ENCODE data around the gene PRDM16. TPM values are rescaled to one million over a fixed set of nuclear protein-coding genes. Genes with fewer than 3 reads are reported as not detected.

PRDM16 gene
- total and polyA plus RNA-seq, 2 of the 13 experiments (the other 11 are each of a cell fraction or from before 2014, with no cell fraction given) = 0.15 to 0.81 TPM

DNA sequence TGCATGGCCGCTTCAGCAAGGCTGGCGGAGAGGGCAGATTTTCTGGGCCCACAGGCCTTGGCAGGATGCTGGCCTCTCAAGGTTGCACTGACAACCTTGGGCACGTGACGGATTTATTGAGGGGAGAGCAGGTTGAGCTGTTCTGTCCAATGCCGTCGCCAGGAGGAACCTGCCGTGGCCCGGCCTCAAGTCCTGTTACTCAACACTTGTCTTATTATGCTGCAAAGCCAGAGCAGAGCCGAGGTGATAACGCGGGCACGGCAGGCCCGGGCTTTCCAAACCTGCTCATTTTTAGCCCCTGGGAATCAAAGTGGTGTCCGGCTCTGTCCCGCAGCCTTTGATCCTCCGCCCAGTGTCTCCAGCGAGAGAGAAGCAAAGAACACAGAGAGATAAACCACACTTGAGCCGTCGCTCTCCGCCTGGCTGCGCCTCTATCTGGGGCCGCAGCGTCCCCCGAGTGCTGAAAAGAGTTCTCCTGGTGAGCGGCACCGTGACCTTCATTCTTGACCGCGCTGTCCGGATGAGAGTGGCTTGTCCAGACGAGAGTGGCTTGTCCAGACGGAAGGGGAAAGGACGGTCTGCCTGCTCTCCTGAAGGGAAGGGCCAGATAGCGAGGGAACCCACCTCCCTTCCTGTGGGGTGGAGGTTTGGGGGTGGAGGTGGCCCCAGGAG, 223.2 kb downstream of the PRDM16 start (continued):
- TF ChIP-seq, protein P1, sequence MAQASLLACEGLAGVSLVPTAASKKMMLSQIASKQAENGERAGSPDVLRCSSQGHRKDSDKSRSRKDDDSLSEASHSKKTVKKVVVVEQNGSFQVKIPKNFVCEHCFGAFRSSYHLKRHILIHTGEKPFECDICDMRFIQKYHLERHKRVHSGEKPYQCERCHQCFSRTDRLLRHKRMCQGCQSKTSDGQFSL (CRISPR knock-in tag; IDR thresholded peaks at IDR 0.05) = no peak
- TF ChIP-seq, protein P2, sequence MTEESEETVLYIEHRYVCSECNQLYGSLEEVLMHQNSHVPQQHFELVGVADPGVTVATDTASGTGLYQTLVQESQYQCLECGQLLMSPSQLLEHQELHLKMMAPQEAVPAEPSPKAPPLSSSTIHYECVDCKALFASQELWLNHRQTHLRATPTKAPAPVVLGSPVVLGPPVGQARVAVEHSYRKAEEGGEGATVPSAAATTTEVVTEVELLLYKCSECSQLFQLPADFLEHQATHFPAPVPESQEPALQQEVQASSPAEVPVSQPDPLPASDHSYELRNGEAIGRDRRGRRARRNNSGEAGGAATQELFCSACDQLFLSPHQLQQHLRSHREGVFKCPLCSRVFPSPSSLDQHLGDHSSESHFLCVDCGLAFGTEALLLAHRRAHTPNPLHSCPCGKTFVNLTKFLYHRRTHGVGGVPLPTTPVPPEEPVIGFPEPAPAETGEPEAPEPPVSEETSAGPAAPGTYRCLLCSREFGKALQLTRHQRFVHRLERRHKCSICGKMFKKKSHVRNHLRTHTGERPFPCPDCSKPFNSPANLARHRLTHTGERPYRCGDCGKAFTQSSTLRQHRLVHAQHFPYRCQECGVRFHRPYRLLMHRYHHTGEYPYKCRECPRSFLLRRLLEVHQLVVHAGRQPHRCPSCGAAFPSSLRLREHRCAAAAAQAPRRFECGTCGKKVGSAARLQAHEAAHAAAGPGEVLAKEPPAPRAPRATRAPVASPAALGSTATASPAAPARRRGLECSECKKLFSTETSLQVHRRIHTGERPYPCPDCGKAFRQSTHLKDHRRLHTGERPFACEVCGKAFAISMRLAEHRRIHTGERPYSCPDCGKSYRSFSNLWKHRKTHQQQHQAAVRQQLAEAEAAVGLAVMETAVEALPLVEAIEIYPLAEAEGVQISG (CRISPR knock-in tag; IDR thresholded peaks at IDR 0.05) = 0 out of 2 replicates have a peak, but pooled peaks have one; percentile 8
- TF ChIP-seq NFYB (CRISPR knock-in tag; IDR thresholded peaks at IDR 0.05) = peak; percentile 22; the same call in 1 of the 2 replicates
- no peak for TF ChIP-seq CREB3 (CRISPR knock-in tag; IDR thresholded peaks at IDR 0.05)
- peak; percentile 49 for TF ChIP-seq HNRNPLL (IDR thresholded peaks at IDR 0.05; ENCODE audit: low read depth, low read length, poor library complexity, severe bottlenecking)
- no peak for TF ChIP-seq ZNF34 (CRISPR knock-in tag; IDR thresholded peaks at IDR 0.05; ENCODE audit: borderline replicate concordance)
- TF ChIP-seq ATRX (CRISPR knock-in tag; IDR thresholded peaks at IDR 0.05; ENCODE audit: borderline replicate concordance) = no peak
- TF ChIP-seq ZNF234 (CRISPR knock-in tag; conservative IDR thresholded peaks at IDR 0.05) = no peak
- no peak for TF ChIP-seq TARDBP (CRISPR knock-in tag; IDR thresholded peaks at IDR 0.05)
- no peak for TF ChIP-seq RELA (CRISPR knock-in tag; IDR thresholded peaks at IDR 0.05)
- no peak for TF ChIP-seq KDM5A (IDR thresholded peaks at IDR 0.05; ENCODE audit: borderline replicate concordance, low read length)
- TF ChIP-seq TSC22D2 (CRISPR knock-in tag; IDR thresholded peaks at IDR 0.05; ENCODE audit: borderline replicate concordance) = no peak
- no peak for TF ChIP-seq JUNB (CRISPR knock-in tag; IDR thresholded peaks at IDR 0.05; ENCODE audit: borderline replicate concordance)
- no peak for TF ChIP-seq MXI1 (IDR thresholded peaks at IDR 0.05; ENCODE audit: borderline replicate concordance, low read depth, low read length)
- TF ChIP-seq, protein P3, sequence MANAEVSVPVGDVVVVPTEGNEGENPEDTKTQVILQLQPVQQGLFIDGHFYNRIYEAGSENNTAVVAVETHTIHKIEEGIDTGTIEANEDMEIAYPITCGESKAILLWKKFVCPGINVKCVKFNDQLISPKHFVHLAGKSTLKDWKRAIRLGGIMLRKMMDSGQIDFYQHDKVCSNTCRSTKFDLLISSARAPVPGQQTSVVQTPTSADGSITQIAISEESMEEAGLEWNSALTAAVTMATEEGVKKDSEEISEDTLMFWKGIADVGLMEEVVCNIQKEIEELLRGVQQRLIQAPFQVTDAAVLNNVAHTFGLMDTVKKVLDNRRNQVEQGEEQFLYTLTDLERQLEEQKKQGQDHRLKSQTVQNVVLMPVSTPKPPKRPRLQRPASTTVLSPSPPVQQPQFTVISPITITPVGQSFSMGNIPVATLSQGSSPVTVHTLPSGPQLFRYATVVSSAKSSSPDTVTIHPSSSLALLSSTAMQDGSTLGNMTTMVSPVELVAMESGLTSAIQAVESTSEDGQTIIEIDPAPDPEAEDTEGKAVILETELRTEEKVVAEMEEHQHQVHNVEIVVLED (CRISPR knock-in tag; IDR thresholded peaks at IDR 0.05; ENCODE audit: borderline replicate concordance) = no peak
- TF ChIP-seq POLR2A (IDR thresholded peaks at IDR 0.05; ENCODE audit: insufficient read depth in 1 of 2, low read depth in 2 of 2, low read length in 2 of 2) = peak; percentile 6 to 40; a peak in 2 of 4 replicates
- TF ChIP-seq, protein P4, sequence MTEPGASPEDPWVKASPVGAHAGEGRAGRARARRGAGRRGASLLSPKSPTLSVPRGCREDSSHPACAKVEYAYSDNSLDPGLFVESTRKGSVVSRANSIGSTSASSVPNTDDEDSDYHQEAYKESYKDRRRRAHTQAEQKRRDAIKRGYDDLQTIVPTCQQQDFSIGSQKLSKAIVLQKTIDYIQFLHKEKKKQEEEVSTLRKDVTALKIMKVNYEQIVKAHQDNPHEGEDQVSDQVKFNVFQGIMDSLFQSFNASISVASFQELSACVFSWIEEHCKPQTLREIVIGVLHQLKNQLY (CRISPR knock-in tag; IDR thresholded peaks at IDR 0.05) = no peak
- TF ChIP-seq NCOR1 (IDR thresholded peaks at IDR 0.05; ENCODE audit: borderline replicate concordance, low read length) = no peak
- TF ChIP-seq MAF1 (CRISPR knock-in tag; IDR thresholded peaks at IDR 0.05; ENCODE audit: borderline replicate concordance) = no peak
- TF ChIP-seq THAP9 (CRISPR knock-in tag; IDR thresholded peaks at IDR 0.05; ENCODE audit: borderline replicate concordance) = no peak; the same call in 1 of the 2 replicates
